T47D (cell line): ENCODE results near the gene DNAH11.
"Not testable (repeated sequence)": the region's sequence is repeated elsewhere in the genome, so short reads cannot be mapped to it uniquely, and the experiment has no call there.

Source experiments
- DNase-seq, 2 experiments: peaks; one replicate each; pipeline versions ENCODE4 v3.0.0 to v3.0.0-alpha.2; 2011 to 2012; ENCODE audit warnings: low read depth in 1 of 2, low spot score in 1 of 2
- JUND ChIP-seq: IDR thresholded peaks from 2 replicates; pipeline ENCODE4 v1.6.1; 2012; ENCODE audit warnings: low read depth
- in situ Hi-C: cut with HindIII; loops from 2 replicates; pipeline ENCODE4 v1.10.0; 2016; ENCODE audit warnings: low sequenced_read_pairs, low pct_unique_long_range_greater_than_20kb

Gene DNAH11

GRCh38 chr7:21542891-21543527 lies at the start of gene DNAH11:
TSS of gene DNAH11 (plus strand) at chr7:21543039. CDS start at chr7:21543246, 207 bp downstream.
- no peak for DNase-seq
- in situ Hi-C loops, result no loop called here
- no peak for TF ChIP-seq JUND

- DNase-seq, result no peak
- in situ Hi-C loops, result no loop called here
- no peak for TF ChIP-seq JUND
These were observed 47.1 kb upstream of the DNAH11 start for GRCh38 chr7:21495731-21496130.

- DNase-seq, result peak; percentile 8 to 70
- in situ Hi-C loops, result no loop called here
- no peak for TF ChIP-seq JUND
These were observed 45.8 kb upstream of the DNAH11 start for GRCh38 chr7:21497072-21497471.

- in situ Hi-C loops, result no loop called here
- no peak for TF ChIP-seq JUND
These were observed 42.6 kb upstream of the DNAH11 start for GRCh38 chr7:21500117-21500832.

GRCh38 chr7:21504021-21504420 lies 38.8 kb upstream of the DNAH11 start:
- in situ Hi-C loops, result no loop called here
- TF ChIP-seq JUND, result no peak
- DNase-seq, result peak in 1 of 2 experiments; percentile 66

More at GRCh38 chr7:21500117-21500832, 42.6 kb upstream of the DNAH11 start:
- DNase-seq, result no peak

GRCh38 chr7:21507627-21508343 lies 35.1 kb upstream of the DNAH11 start:
- in situ Hi-C loops, result no loop called here
- peak in 1 of 2 experiments; percentile 69 for DNase-seq
- TF ChIP-seq JUND, result no peak

- no peak for TF ChIP-seq JUND
- in situ Hi-C loops, result no loop called here
These were observed 34.3 kb upstream of the DNAH11 start for GRCh38 chr7:21508538-21508937.

GRCh38 chr7:21514062-21514461 lies 28.8 kb upstream of the DNAH11 start:
- no peak for TF ChIP-seq JUND

More at GRCh38 chr7:21508538-21508937, 34.3 kb upstream of the DNAH11 start:
- DNase-seq, result no peak

GRCh38 chr7:21524680-21525079 lies 18.2 kb upstream of the DNAH11 start:
- in situ Hi-C loops, result no loop called here
- DNase-seq, result no peak
- TF ChIP-seq JUND, result no peak

More at GRCh38 chr7:21514062-21514461, 28.8 kb upstream of the DNAH11 start:
- DNase-seq, result no peak
- in situ Hi-C loops, result no loop called here

GRCh38 chr7:21526007-21526406 lies 16.8 kb upstream of the DNAH11 start:
- in situ Hi-C loops, result no loop called here
- TF ChIP-seq JUND, result no peak
- peak in 1 of 2 experiments; percentile 36 for DNase-seq

- no peak for DNase-seq
- in situ Hi-C loops, result no loop called here
- no peak for TF ChIP-seq JUND
These were observed 16.4 kb upstream of the DNAH11 start for GRCh38 chr7:21526448-21526847.

GRCh38 chr7:21532485-21532884 lies 10.4 kb upstream of the DNAH11 start:
- DNase-seq, in situ Hi-C loops: not testable (repeated sequence)

GRCh38 chr7:21533646-21534045 lies 9.2 kb upstream of the DNAH11 start:
- in situ Hi-C loops, DNase-seq: not testable (repeated sequence)

- DNase-seq, in situ Hi-C loops: not testable (repeated sequence)
These were observed 6.3 kb upstream of the DNAH11 start for GRCh38 chr7:21536445-21537118.
